Measurements from ENCODE around the gene OPN4.

Gene OPN4

DNA sequence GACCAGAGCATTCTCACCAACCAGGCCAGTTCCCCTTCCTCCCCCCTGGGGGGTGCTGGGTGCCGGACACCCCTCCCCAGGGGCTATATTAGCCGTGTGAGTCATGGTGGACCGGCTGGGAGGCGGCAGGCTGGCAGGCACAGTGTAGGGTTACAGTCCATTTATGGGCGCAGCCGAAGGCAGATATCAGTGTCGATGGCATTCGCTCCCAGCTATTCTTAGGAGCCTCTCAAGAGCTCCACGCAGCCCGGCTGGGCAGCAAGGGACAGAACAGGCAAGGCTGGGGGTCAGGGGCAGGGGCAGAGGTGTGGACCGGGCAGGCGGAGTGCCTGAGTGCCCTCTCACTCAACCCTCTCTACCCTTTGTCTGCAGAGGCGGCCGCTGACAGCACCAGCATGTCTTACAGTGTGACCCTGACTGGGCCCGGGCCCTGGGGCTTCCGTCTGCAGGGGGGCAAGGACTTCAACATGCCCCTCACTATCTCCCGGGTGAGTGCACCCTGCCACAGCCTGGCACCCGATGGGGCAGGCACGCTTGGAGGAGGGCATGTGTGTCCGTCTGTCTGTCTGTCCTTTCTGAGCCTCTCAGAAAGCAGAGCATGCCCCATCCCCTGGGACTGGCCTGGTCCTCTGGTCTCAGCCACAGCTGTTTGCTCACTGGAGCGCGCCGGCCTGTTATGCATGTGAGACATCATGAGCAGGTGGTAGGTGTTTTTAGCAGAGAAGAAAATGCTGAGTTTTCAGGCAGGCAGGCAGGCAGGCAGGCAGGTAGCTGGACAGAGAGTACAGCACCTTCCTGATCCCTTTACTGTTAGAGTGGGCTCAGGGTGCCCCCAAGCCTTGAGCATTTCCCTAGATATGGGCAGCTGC, 14.2 kb downstream of the OPN4 start, which contains the start of gene LDB3:
LDB3 (plus strand) TSS at position 215 of the 869 bp plus-strand sequence; CDS start at position 396, 181 bp downstream.
- TF ChIP-seq, protein P1, sequence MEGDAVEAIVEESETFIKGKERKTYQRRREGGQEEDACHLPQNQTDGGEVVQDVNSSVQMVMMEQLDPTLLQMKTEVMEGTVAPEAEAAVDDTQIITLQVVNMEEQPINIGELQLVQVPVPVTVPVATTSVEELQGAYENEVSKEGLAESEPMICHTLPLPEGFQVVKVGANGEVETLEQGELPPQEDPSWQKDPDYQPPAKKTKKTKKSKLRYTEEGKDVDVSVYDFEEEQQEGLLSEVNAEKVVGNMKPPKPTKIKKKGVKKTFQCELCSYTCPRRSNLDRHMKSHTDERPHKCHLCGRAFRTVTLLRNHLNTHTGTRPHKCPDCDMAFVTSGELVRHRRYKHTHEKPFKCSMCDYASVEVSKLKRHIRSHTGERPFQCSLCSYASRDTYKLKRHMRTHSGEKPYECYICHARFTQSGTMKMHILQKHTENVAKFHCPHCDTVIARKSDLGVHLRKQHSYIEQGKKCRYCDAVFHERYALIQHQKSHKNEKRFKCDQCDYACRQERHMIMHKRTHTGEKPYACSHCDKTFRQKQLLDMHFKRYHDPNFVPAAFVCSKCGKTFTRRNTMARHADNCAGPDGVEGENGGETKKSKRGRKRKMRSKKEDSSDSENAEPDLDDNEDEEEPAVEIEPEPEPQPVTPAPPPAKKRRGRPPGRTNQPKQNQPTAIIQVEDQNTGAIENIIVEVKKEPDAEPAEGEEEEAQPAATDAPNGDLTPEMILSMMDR (IDR thresholded peaks at IDR 0.05; ENCODE audit: extremely low read depth, missing control alignments) = no peak
- DNase-seq (ENCODE audit: low spot score) = peak; percentile 64

DNA sequence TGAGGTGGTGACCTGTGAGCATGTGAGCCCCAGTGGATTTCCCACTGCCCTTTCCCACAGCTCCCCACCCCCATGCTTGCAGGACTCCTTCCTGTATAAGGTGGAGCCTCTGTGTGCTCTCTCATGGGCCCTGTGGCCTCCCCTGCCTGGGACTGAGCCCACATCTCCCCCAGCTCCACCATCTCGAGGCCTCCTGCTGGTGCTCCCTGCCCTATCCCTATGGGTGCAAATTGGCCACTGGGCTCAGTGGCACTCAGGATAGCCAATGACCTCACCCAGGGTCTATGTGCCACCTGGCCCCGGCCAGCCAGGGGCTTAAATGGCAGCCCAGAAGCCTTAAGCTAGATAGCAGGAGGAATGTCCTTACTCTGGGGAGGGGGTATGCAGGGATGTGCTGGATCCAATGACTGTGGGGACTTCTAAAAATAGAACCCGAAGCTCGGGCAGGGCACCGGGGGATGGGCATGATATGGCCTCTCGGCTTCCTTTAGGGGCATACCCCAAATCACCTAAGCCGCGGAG, 16.0 kb downstream of the OPN4 start:
- TF ChIP-seq, protein P1 (IDR thresholded peaks at IDR 0.05; ENCODE audit: extremely low read depth, missing control alignments) = no peak
- no peak for DNase-seq (ENCODE audit: low spot score)

DNA sequence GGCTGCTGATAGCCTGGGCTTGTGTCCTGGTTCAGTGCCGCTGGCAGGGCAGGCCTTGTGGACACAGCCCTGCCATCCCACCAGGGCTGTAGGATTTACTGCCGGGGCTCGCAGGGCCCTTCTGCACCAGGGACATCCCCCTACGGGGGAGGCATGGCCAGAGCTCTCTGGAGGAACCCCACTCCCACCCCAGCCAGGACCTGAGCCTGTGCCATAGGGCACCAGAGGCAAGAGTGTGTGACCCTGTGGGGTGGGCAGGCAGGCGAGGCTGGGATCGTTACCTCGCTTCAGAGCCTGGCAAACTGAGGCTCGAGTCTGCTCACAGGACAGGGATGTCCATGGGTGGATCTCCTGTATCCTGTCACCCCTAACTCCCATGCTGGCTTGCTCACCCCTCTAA, 16.5 kb downstream of the OPN4 start:
- no peak for DNase-seq (ENCODE audit: low spot score)
- TF ChIP-seq, protein P1 (IDR thresholded peaks at IDR 0.05; ENCODE audit: extremely low read depth, missing control alignments) = no peak

DNA sequence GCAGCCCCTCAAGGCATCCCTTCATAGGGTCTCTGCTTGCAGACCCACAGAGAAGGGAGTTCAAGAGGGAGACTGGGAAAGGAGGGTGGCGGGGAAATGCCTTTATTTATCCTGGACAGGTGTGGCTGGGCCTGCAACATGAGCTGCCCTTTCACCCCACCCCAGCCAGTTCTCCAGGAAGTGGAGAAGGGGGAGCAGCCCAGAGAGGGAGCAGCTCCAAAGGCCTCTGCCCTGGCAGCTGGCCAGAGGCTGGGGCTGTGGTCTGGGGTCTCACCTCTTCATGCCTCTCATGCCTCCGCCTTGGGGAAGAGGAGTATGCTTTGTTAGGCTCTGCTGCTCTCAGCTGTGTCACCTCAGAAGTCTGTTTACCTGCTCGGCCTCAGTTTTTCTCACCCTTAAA, 17.1 kb downstream of the OPN4 start:
- DNase-seq (ENCODE audit: low spot score) = no peak
- TF ChIP-seq, protein P1 (IDR thresholded peaks at IDR 0.05; ENCODE audit: extremely low read depth, missing control alignments) = no peak

DNA sequence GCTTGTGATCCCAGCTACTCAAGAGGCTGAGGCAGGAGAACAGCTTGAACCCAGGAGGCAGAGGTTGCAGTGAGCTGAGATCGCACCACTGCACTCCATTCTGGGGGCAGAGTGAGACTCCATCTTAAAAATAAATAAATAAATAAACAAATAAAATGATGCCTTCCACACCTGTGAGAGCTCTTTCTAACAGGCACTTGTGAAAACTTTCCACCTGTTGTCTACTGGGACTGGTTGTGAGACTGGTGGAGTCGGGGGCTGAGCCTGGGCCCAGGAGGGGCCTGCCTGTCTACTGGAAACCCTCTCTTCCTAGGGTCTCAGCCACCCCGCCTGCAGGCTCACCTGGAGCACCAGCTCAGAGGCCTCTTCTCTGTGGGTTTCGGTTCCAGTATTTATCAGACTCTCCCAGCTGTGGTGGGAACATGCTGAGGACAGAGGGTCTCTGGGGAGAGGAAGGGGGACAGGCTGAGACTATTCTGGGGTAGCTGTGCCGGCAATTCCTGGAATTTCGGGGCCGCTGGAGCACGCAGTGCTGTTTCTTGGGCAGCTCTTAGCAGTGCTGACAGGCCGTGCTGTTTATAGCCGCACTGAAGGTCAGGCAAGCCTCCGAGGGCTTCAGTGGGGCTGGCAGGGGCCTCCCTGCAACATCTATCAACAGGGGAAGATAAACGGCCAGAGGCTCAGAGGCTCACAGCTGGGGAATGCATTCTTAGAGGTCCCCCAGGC, 17.8 kb downstream of the OPN4 start:
- no peak for DNase-seq (ENCODE audit: low spot score)
- TF ChIP-seq, protein P1 (IDR thresholded peaks at IDR 0.05; ENCODE audit: extremely low read depth, missing control alignments) = no peak

DNA sequence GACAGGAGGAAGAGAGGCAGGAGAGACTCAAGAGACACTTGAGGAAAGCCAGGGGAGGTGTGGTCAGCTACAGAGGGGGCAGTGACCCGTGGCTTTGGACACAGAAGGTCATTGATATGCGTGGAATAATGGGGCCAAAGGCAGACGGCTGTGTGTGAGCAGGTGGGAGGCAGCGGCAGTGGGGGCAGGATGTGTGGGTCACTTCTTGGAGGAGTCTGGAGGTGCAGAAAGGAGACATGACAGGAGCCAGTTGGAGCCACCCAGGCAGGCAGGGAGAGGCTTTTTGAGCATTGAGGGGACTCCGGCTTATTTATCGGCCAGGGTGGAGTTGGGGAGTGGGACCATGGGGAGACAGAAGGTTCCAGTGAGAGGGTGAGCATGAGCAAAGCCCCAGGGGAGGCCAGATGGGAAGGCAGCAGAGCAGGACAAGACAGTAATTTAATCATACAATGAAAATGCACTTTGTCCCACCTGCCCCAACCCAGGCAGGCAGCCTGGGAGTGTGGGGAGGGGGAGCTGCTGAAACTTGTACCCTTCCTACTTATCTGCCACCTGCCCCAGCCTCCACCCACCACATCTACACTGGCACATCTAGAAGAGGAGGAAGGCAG, 19.0 kb downstream of the OPN4 start:
- TF ChIP-seq, protein P1 (IDR thresholded peaks at IDR 0.05; ENCODE audit: extremely low read depth, missing control alignments) = no peak
- DNase-seq (ENCODE audit: low spot score) = no peak

All from GM20000 (cell line).